Endothelial cell of umbilical vein (primary cell): Measurements from ENCODE around the gene SMARCA2. TPM values are rescaled to one million over a fixed set of nuclear protein-coding genes. Genes with fewer than 3 reads are reported as not detected.

Experiments
- BruUV-seq: library from RNA; stranded (reverse); fragments of 400-500 nt; replicated peaks from 2 replicates; lab custom pipeline; 2021; lab: Mats Ljungman, UMichigan
- CTCF ChIA-PET: fragments of 300-600, 350-600 bp; sonication (Branson Sonifier 250); formaldehyde crosslinking; loops from one replicate; lab custom pipeline; 2021; ENCODE audit warnings: antibody characterized with exemption, inconsistent platforms; lab: Charles Lee
- POLR2A ChIA-PET: fragments of 300-600, 350-600 bp; sonication (Branson Sonifier 250); formaldehyde crosslinking; loops from one replicate; lab custom pipeline; 2021; ENCODE audit warnings: antibody characterized with exemption, inconsistent platforms; lab: Charles Lee
- DNase-seq: peaks from one replicate; pipeline ENCODE4 v3.0.0-alpha.2; 2011; ENCODE audit warnings: low read depth, low spot score
- FAIRE-seq: peaks from 2 replicates; lab custom pipeline; 2011; peaks lifted over from hg19 to GRCh38; lab: Jason Lieb, UNC
- H2AFZ ChIP-seq: 2 replicates; pipeline ENCODE4 v1.6.0; 2012; ENCODE audit warnings: low read depth, low read length, control low read depth, inconsistent platforms
- H3K27ac ChIP-seq: 2 replicates; pipeline ENCODE4 v1.5.1; 2011; ENCODE audit warnings: low read depth, mild to moderate bottlenecking, control low read depth, low read length, moderate library complexity; ENCODE audit not compliant: insufficient read depth
- H3K27me3 ChIP-seq, 2 experiments: 2 replicates each; pipeline versions ENCODE4 v1.6.0 to v1.6.1; 2011; ENCODE audit warnings: low read length in 2 of 2, mixed read lengths in 1 of 2; ENCODE audit not compliant: control insufficient read depth in 2 of 2, insufficient read depth in 2 of 2
- H3K36me3 ChIP-seq, 2 experiments: 2 replicates in 1 of 2; 3 replicates in 1 of 2; pipeline ENCODE4 v1.5.1; 2011; ENCODE audit warnings: low read length in 2 of 2, mild to moderate bottlenecking in 1 of 2, moderate library complexity in 1 of 2; ENCODE audit not compliant: control insufficient read depth in 2 of 2, insufficient read depth in 2 of 2; ENCODE audit errors: extremely low read depth in 1 of 2
- H3K4me1 ChIP-seq: 3 replicates; pipeline ENCODE4 v1.5.1; 2011; ENCODE audit warnings: mild to moderate bottlenecking, low read length; ENCODE audit not compliant: control insufficient read depth, insufficient read depth; ENCODE audit errors: extremely low read depth
- H3K4me2 ChIP-seq: 2 replicates; pipeline ENCODE4 v1.6.1; 2011; ENCODE audit warnings: low read length, control low read depth, mixed read lengths; ENCODE audit not compliant: insufficient read depth
- H3K4me3 ChIP-seq, 3 experiments: fragments of 200-600 bp in 1 of 3; sonication (generic), shearing (Covaris generic) in 1 of 3; replicated peaks in 1 of 3; 2 replicates each; pipeline ENCODE4 v1.5.1; 2011 to 2016; ENCODE audit warnings: control low read depth in 3 of 3, low read length in 3 of 3, mild to moderate bottlenecking in 2 of 3, inconsistent platforms in 1 of 3, low read depth in 1 of 3, moderate library complexity in 1 of 3; ENCODE audit not compliant: insufficient read depth in 1 of 3
- H3K79me2 ChIP-seq: 2 replicates; pipeline ENCODE4 v1.6.0; 2012; ENCODE audit warnings: low read length, inconsistent platforms; ENCODE audit not compliant: control insufficient read depth, insufficient read depth
- H3K9ac ChIP-seq: replicated peaks from 2 replicates; pipeline ENCODE3; 2011; ENCODE audit warnings: low read length, control low read depth; ENCODE audit not compliant: insufficient read depth; ENCODE audit errors: extremely low read depth
- H3K9me1 ChIP-seq: replicated peaks from 3 replicates; pipeline ENCODE4 v1.6.0; 2011; ENCODE audit warnings: mild to moderate bottlenecking, low read length; ENCODE audit not compliant: control insufficient read depth, insufficient read depth; ENCODE audit errors: extremely low read depth
- H3K9me3 ChIP-seq: replicated peaks from 2 replicates; pipeline ENCODE4 v1.5.1; 2012; ENCODE audit warnings: low read length, inconsistent platforms; ENCODE audit not compliant: control insufficient read depth, insufficient read depth
- H4K20me1 ChIP-seq: replicated peaks from 2 replicates; pipeline ENCODE3; 2011; ENCODE audit warnings: mild to moderate bottlenecking, low read length; ENCODE audit not compliant: control insufficient read depth, insufficient read depth; ENCODE audit errors: extremely low read depth
- CTCF ChIP-seq, 2 donors: IDR thresholded peaks; 1 replicate in 1 of 2; 2 replicates in 1 of 2; pipeline ENCODE4 v1.5.1; 2011; ENCODE audit warnings: low read length in 2 of 2, mild to moderate bottlenecking in 2 of 2, moderate library complexity in 2 of 2, control low read depth in 1 of 2, inconsistent platforms in 1 of 2, low read depth in 1 of 2; ENCODE audit not compliant: insufficient read depth in 1 of 2; ENCODE audit errors: extremely low read depth in 1 of 2
- EZH2 ChIP-seq: IDR thresholded peaks from 2 replicates; pipeline ENCODE4 v1.6.1; 2012; ENCODE audit warnings: borderline replicate concordance, low read depth, mild to moderate bottlenecking, moderate library complexity, low read length, inconsistent platforms; ENCODE audit not compliant: severe bottlenecking
- FOS ChIP-seq: IDR thresholded peaks from 2 replicates; pipeline ENCODE4 v1.6.1; 2011; ENCODE audit warnings: mild to moderate bottlenecking, low read length, moderate library complexity, borderline replicate concordance; ENCODE audit not compliant: insufficient read depth
- GATA2 ChIP-seq: IDR thresholded peaks from 2 replicates; pipeline ENCODE4 v1.7.0; 2011; ENCODE audit warnings: low read depth, mild to moderate bottlenecking, moderate library complexity, mixed read lengths, low read length; ENCODE audit not compliant: insufficient read length, insufficient read depth
- JUN ChIP-seq: IDR thresholded peaks from 2 replicates; pipeline ENCODE4 v1.6.1; 2011; ENCODE audit warnings: borderline replicate concordance, low read depth; ENCODE audit not compliant: insufficient read length, insufficient read depth
- MAX ChIP-seq: IDR thresholded peaks from 2 replicates; pipeline ENCODE4 v1.6.1; 2011; ENCODE audit not compliant: insufficient read depth, insufficient read length
- MYC ChIP-seq: IDR thresholded peaks from one replicate; pipeline ENCODE4 v1.6.1; 2011; ENCODE audit warnings: mild to moderate bottlenecking, low read depth, low read length
- POLR2A ChIP-seq: IDR thresholded peaks from 2 replicates; pipeline ENCODE4 v1.6.1; 2012; ENCODE audit warnings: low read depth, mild to moderate bottlenecking, control low read depth, low read length
- POLR2AphosphoS5 ChIP-seq: IDR thresholded peaks from 2 replicates; pipeline ENCODE4 v1.6.1; 2012; ENCODE audit warnings: low read depth, mild to moderate bottlenecking, control low read depth, low read length, moderate library complexity; ENCODE audit not compliant: insufficient read depth
- dilution Hi-C: fragments of 300-500 bp; cut with MboI; formaldehyde crosslinking; loops from one replicate; pipeline ENCODE4 v1.15.0; 2019; ENCODE audit warnings: low sequenced_read_pairs; ENCODE audit not compliant: extremely low pct_ligation_motif_present
- intact Hi-C: fragments of 100-400 bp; cut with micrococcal nuclease; formaldehyde crosslinking; loops from one replicate; pipeline ENCODE4 v1.10.0; 2022
- polyA plus RNA-seq, 4 experiments: library from polyadenylated mRNA; depleted of rRNA in 3 of 4; stranded (reverse) in 3 of 4; unstranded in 1 of 4; fragments of >200 nt; gene quantifications; 2 replicates each; pipeline versions ENCODE4 v1.2.1 to v1.2.3, GENCODE V29; 2011 to 2012; ENCODE audit warnings: missing spikeins in 1 of 4
- total RNA-seq: library from RNA; stranded (reverse); gene quantifications from 2 replicates; pipeline ENCODE4 v1.2.3, GENCODE V29; 2021

The SMARCA2 gene
- total and polyA plus RNA-seq, 2 donors (not counting 3 experiments of a cell fraction or from before 2014, with no cell fraction given), result 54.5 to 79.9 TPM

GRCh38 chr9:2174911-2175310, 159.8 kb downstream of the SMARCA2 start:
- H3K4me2 ChIP-seq, result no peak overlapping the region
- H3K79me2 ChIP-seq, result no peaks in the 10 kb centered on the region
- no peak for TF ChIP-seq JUN
- H3K9me3 ChIP-seq, result no peaks in the 10 kb centered on the region
- H3K4me1 ChIP-seq, result no peaks in the 10 kb centered on the region
- H3K36me3 ChIP-seq, result peaks cover 0 to 4% of the 10 kb centered on the region in 2 experiments
- POLR2A ChIA-PET, result no interaction called here
- H3K27ac ChIP-seq, result no peak overlapping the region
- H3K9me1 ChIP-seq, result no peaks in the 10 kb centered on the region
- intact Hi-C loops, result no loop called here
- CTCF ChIA-PET, result interaction anchor here (0.6 kb wide), 1 partner anchor 9 kb away, joined by 3 read pairs; no protein-coding TSS in a partner anchor
- no peak overlapping the region for H2AFZ ChIP-seq
- FAIRE-seq (no peak), DNase-seq (no peak)
- dilution Hi-C loops, result no loop called here
- no peak overlapping the region for H3K9ac ChIP-seq
- no peak overlapping the region for H3K4me3 ChIP-seq
- no peaks in the 10 kb centered on the region for H3K27me3 ChIP-seq
- H4K20me1 ChIP-seq, result no peaks in the 10 kb centered on the region
- BruUV-seq, result no TSS peak

GRCh38 chr9:2177121-2177520, 162.0 kb downstream of the SMARCA2 start:
- intact Hi-C loops (no loop called here), dilution Hi-C loops (no loop called here)
- Histone ChIP-seq H3K9me3 (no peaks in the 10 kb centered on the region), H3K79me2 (no peaks in the 10 kb centered on the region), H3K9me1 (no peaks in the 10 kb centered on the region), H3K27me3 (no peaks in the 10 kb centered on the region), H3K9ac (no peak overlapping the region), H3K4me1 (no peaks in the 10 kb centered on the region), H3K4me3 (no peak overlapping the region), H3K4me2 (no peak overlapping the region), H3K36me3 (peaks cover 0 to 2% of the 10 kb centered on the region in 2 experiments), H3K27ac (no peak overlapping the region), H4K20me1 (no peaks in the 10 kb centered on the region), H2AFZ (no peak overlapping the region)
- BruUV-seq, result no TSS peak
- FAIRE-seq (no peak), DNase-seq (no peak)
- ChIA-PET CTCF (interaction anchor here (1.1 to 1.2 kb wide), 3 partner anchors 13 to 45 kb away, joined by 3 to 4 read pairs (median 3); no protein-coding TSS in a partner anchor), POLR2A (no interaction called here)
- TF ChIP-seq EZH2 (no peak), POLR2AphosphoS5 (no peak), MAX (no peak), JUN (no peak), CTCF (IDR thresholded peaks at IDR 0.05; ENCODE audit: extremely low read depth in 1 of 2, insufficient read depth in 1 of 2, low read depth in 1 of 2, low read length in 2 of 2) (no peak), FOS (no peak), GATA2 (no peak), POLR2A (no peak), MYC (no peak)
